MM.1S (cell line): Measurements from ENCODE around the gene CHMP1A.

Experiments used
- DNase-seq: peaks from one replicate; pipeline ENCODE4 v3.0.0-alpha.2; 2015
- H2AFZ ChIP-seq: fragments of 300-600 bp; sonication (generic); 2 replicates; pipeline ENCODE4 v1.6.0; 2016; ENCODE audit warnings: antibody characterized with exemption, low read length
- H3F3A ChIP-seq: fragments of 300-600 bp; sonication (generic); 2 replicates; pipeline ENCODE4 v1.6.1; 2016; ENCODE audit warnings: mild to moderate bottlenecking, antibody characterized with exemption, low read length, moderate library complexity, mixed read lengths; ENCODE audit not compliant: insufficient read depth
- H3K27ac ChIP-seq: fragments of 300-600 bp; sonication (generic); 2 replicates; pipeline ENCODE4 v1.5.1; 2016; ENCODE audit warnings: mild to moderate bottlenecking, low read length
- H3K27me3 ChIP-seq: fragments of 300-600 bp; sonication (generic); replicated peaks from 2 replicates; pipeline ENCODE4 v1.6.0; 2016; ENCODE audit warnings: low read length; ENCODE audit not compliant: insufficient read depth
- H3K36me3 ChIP-seq: fragments of 300-600 bp; sonication (generic); replicated peaks from 2 replicates; pipeline ENCODE4 v1.6.1; 2016; ENCODE audit warnings: mild to moderate bottlenecking, low read length, mixed read lengths; ENCODE audit not compliant: insufficient read depth
- H3K4me1 ChIP-seq: fragments of 300-600 bp; sonication (generic); 2 replicates; pipeline ENCODE4 v1.6.1; 2016; ENCODE audit warnings: low read length, mixed read lengths
- H3K4me2 ChIP-seq: fragments of 300-600 bp; sonication (generic); 2 replicates; pipeline ENCODE4 v1.6.0; 2016; ENCODE audit warnings: low read depth, low read length
- H3K4me3 ChIP-seq: fragments of 300-600 bp; sonication (generic); 2 replicates; pipeline ENCODE4 v1.5.1; 2016; ENCODE audit warnings: low read length, mixed read lengths
- H3K79me2 ChIP-seq: fragments of 300-600 bp; sonication (generic); 2 replicates; pipeline ENCODE4 v1.6.1; 2016; ENCODE audit warnings: mixed run types, low read length, mixed read lengths
- H3K9ac ChIP-seq: fragments of 300-600 bp; sonication (generic); 2 replicates; pipeline ENCODE4 v1.6.1; 2016; ENCODE audit warnings: low read length, mixed read lengths
- H3K9me2 ChIP-seq: fragments of 300-600 bp; sonication (generic); replicated peaks from 2 replicates; pipeline ENCODE4 v1.6.1; 2016; ENCODE audit warnings: mild to moderate bottlenecking, low read length, mixed read lengths; ENCODE audit not compliant: insufficient read depth
- H3K9me3 ChIP-seq: fragments of 300-600 bp; sonication (generic); replicated peaks from 2 replicates; pipeline ENCODE4 v1.6.1; 2016; ENCODE audit warnings: mild to moderate bottlenecking, low read length, mixed read lengths; ENCODE audit not compliant: insufficient read depth
- H4K20me1 ChIP-seq: fragments of 300-600 bp; sonication (generic); 2 replicates; pipeline ENCODE4 v1.6.1; 2016; ENCODE audit warnings: mild to moderate bottlenecking, low read length, moderate library complexity, mixed read lengths; ENCODE audit not compliant: insufficient read depth
- CTCF ChIP-seq: fragments of 300-600 bp; sonication (generic); IDR thresholded peaks from 2 replicates; pipeline ENCODE4 v1.5.1; 2016; ENCODE audit warnings: antibody characterized with exemption, low read length, mixed read lengths
- EZH2 ChIP-seq: fragments of 300-600 bp; sonication (generic); optimal IDR thresholded peaks from 2 replicates; pipeline ENCODE3; 2017; ENCODE audit warnings: low read depth, mild to moderate bottlenecking, antibody characterized with exemption, low read length, mixed read lengths
- EZH2phosphoT487 ChIP-seq: fragments of 300-600 bp; sonication (generic); IDR thresholded peaks from 2 replicates; pipeline ENCODE4 v1.6.1; 2018; ENCODE audit warnings: antibody characterized with exemption, low read length

CHMP1A gene

GRCh38 chr16:89598199-89598598 is 59.3 kb downstream of the CHMP1A start:
- no peak overlapping the region for H3K9ac ChIP-seq
- no peaks in the 10 kb centered on the region for H3K79me2 ChIP-seq
- no peak overlapping the region for H3K27ac ChIP-seq
- no peaks in the 10 kb centered on the region for H4K20me1 ChIP-seq
- H3K9me2 ChIP-seq = no peaks in the 10 kb centered on the region
- no peak for DNase-seq
- H3K27me3 ChIP-seq = no peaks in the 10 kb centered on the region
- H3K9me3 ChIP-seq = no peaks in the 10 kb centered on the region
- no peaks in the 10 kb centered on the region for H3K4me1 ChIP-seq
- no peaks in the 10 kb centered on the region for H3K36me3 ChIP-seq
- H2AFZ ChIP-seq = no peak overlapping the region
- no peak overlapping the region for H3K4me2 ChIP-seq
- no peaks in the 10 kb centered on the region for H3F3A ChIP-seq
- TF ChIP-seq EZH2 = no peak
- TF ChIP-seq EZH2phosphoT487 = no peak
- TF ChIP-seq CTCF = no peak
- H3K4me3 ChIP-seq = no peak overlapping the region

- Histone ChIP-seq H3K27me3 (no peaks in the 10 kb centered on the region), H3F3A (no peaks in the 10 kb centered on the region), H3K9me3 (no peaks in the 10 kb centered on the region), H3K4me3 (no peak overlapping the region), H3K4me1 (no peaks in the 10 kb centered on the region), H3K36me3 (no peaks in the 10 kb centered on the region), H4K20me1 (no peaks in the 10 kb centered on the region), H3K9me2 (no peaks in the 10 kb centered on the region), H3K9ac (no peak overlapping the region), H2AFZ (no peak overlapping the region), H3K27ac (no peak overlapping the region), H3K79me2 (no peaks in the 10 kb centered on the region), H3K4me2 (no peak overlapping the region)
- no peak for DNase-seq
- no peak for TF ChIP-seq EZH2phosphoT487
- TF ChIP-seq EZH2 = no peak
- no peak for TF ChIP-seq CTCF
Observed at GRCh38 chr16:89596957-89597649, 60.4 kb downstream of the CHMP1A start.

GRCh38 chr16:89596061-89596689 is 61.3 kb downstream of the CHMP1A start:
- no peaks in the 10 kb centered on the region for H3F3A ChIP-seq
- no peaks in the 10 kb centered on the region for H3K4me1 ChIP-seq
- H3K4me3 ChIP-seq = no peak overlapping the region
- DNase-seq = no peak
- no peak overlapping the region for H3K27ac ChIP-seq
- H3K4me2 ChIP-seq = no peak overlapping the region
- H3K9ac ChIP-seq = no peak overlapping the region
- H3K36me3 ChIP-seq = no peaks in the 10 kb centered on the region
- H4K20me1 ChIP-seq = no peaks in the 10 kb centered on the region
- no peak for TF ChIP-seq EZH2phosphoT487
- TF ChIP-seq CTCF = no peak
- TF ChIP-seq EZH2 = no peak
- no peaks in the 10 kb centered on the region for H3K9me3 ChIP-seq
- H3K79me2 ChIP-seq = no peaks in the 10 kb centered on the region
- H3K9me2 ChIP-seq = no peaks in the 10 kb centered on the region
- H2AFZ ChIP-seq = no peak overlapping the region
- no peaks in the 10 kb centered on the region for H3K27me3 ChIP-seq
